H9 (cell line): Measurements from ENCODE around the gene POU4F3. TPM values are rescaled to one million over a fixed set of nuclear protein-coding genes. Genes with fewer than 3 reads are reported as not detected.
A peak's percentile ranks its signal among the peaks of the same experiment; 100 is the strongest.

Experiments
- DNase-seq: peaks from one replicate; pipeline ENCODE4 v3.0.0-alpha.2; 2017
- H2AFZ ChIP-seq: one replicate; pipeline ENCODE4 v1.6.1; 2013; ENCODE audit warnings: mild to moderate bottlenecking, low read length, control low read depth, moderate library complexity
- H2AK5ac ChIP-seq: 2 replicates; pipeline ENCODE4 v1.6.1; 2013; ENCODE audit warnings: low read length, control low read depth, mixed read lengths; ENCODE audit not compliant: insufficient read length
- H2BK120ac ChIP-seq: one replicate; pipeline ENCODE4 v1.6.1; 2013; ENCODE audit warnings: low read depth, mild to moderate bottlenecking, low read length, control low read depth, inconsistent platforms; ENCODE audit not compliant: poor library complexity, severe bottlenecking
- H2BK12ac ChIP-seq: 2 replicates; pipeline ENCODE4 v1.6.1; 2013; ENCODE audit warnings: low read length, control low read depth, mixed read lengths, low read depth; ENCODE audit not compliant: insufficient read length
- H2BK15ac ChIP-seq: 2 replicates; pipeline ENCODE4 v1.6.1; 2013; ENCODE audit warnings: low read depth, low read length, control low read depth
- H2BK20ac ChIP-seq: one replicate; pipeline ENCODE4 v1.6.1; 2013; ENCODE audit warnings: low read depth, mild to moderate bottlenecking, low read length, control low read depth, inconsistent platforms; ENCODE audit not compliant: poor library complexity, severe bottlenecking
- H2BK5ac ChIP-seq: 2 replicates; pipeline ENCODE4 v1.6.1; 2013; ENCODE audit warnings: low read length, control low read depth, mixed read lengths; ENCODE audit not compliant: insufficient read length
- H3K14ac ChIP-seq: 2 replicates; pipeline ENCODE4 v1.6.1; 2013; ENCODE audit warnings: low read length, control low read depth; ENCODE audit not compliant: insufficient read depth
- H3K18ac ChIP-seq: 2 replicates; pipeline ENCODE4 v1.6.1; 2013; ENCODE audit warnings: low read depth, mild to moderate bottlenecking, mixed read lengths, low read length, control low read depth; ENCODE audit not compliant: insufficient read length
- H3K23ac ChIP-seq: 2 replicates; pipeline ENCODE4 v1.6.1; 2013; ENCODE audit warnings: low read length, control low read depth, mixed read lengths, low read depth; ENCODE audit not compliant: insufficient read length
- H3K23me2 ChIP-seq: 2 replicates; pipeline ENCODE4 v1.6.1; 2013; ENCODE audit warnings: low read depth, mild to moderate bottlenecking, mixed read lengths, low read length, control low read depth; ENCODE audit not compliant: insufficient read length, poor library complexity, severe bottlenecking
- H3K27ac ChIP-seq: 2 replicates; pipeline ENCODE4 v1.5.1; 2013; ENCODE audit warnings: low read length, control low read depth, mixed read lengths, low read depth; ENCODE audit not compliant: insufficient read length
- H3K27me3 ChIP-seq: 2 replicates; pipeline ENCODE4 v1.6.1; 2013; ENCODE audit warnings: low read length, control low read depth, inconsistent platforms; ENCODE audit not compliant: insufficient read depth
- H3K4ac ChIP-seq: 2 replicates; pipeline ENCODE4 v1.6.1; 2013; ENCODE audit warnings: low read depth, mild to moderate bottlenecking, control low read depth, inconsistent platforms, low read length, moderate library complexity
- H3K4me1 ChIP-seq: 2 replicates; pipeline ENCODE4 v1.6.1; 2013; ENCODE audit warnings: low read length, control low read depth, inconsistent platforms; ENCODE audit not compliant: insufficient read depth
- H3K4me2 ChIP-seq: 2 replicates; pipeline ENCODE4 v1.6.1; 2013; ENCODE audit warnings: low read length, control low read depth, mixed read lengths; ENCODE audit not compliant: insufficient read length, insufficient read depth
- H3K56ac ChIP-seq: 2 replicates; pipeline ENCODE4 v1.6.1; 2013; ENCODE audit warnings: low read depth, mild to moderate bottlenecking, mixed read lengths, low read length, control low read depth; ENCODE audit not compliant: insufficient read length
- H3K79me1 ChIP-seq: 2 replicates; pipeline ENCODE4 v1.6.1; 2013; ENCODE audit warnings: low read depth, mild to moderate bottlenecking, moderate library complexity, low read length, control low read depth, inconsistent platforms; ENCODE audit not compliant: insufficient read depth, poor library complexity, severe bottlenecking
- H3K79me2 ChIP-seq: 2 replicates; pipeline ENCODE4 v1.6.1; 2013; ENCODE audit warnings: low read length, control low read depth, inconsistent platforms; ENCODE audit not compliant: insufficient read depth
- H3K9ac ChIP-seq: 2 replicates; pipeline ENCODE4 v1.6.1; 2013; ENCODE audit warnings: low read length, control low read depth, mixed read lengths; ENCODE audit not compliant: insufficient read length; ENCODE audit errors: extremely low read depth
- H3K9me3 ChIP-seq: one replicate; pipeline ENCODE4 v1.6.1; 2013; ENCODE audit warnings: low read depth, low read length, inconsistent platforms; ENCODE audit not compliant: control insufficient read depth
- H3T11ph ChIP-seq: one replicate; pipeline ENCODE4 v1.6.1; 2013; ENCODE audit warnings: mild to moderate bottlenecking, low read length, control low read depth, inconsistent platforms
- H4K20me1 ChIP-seq: one replicate; pipeline ENCODE4 v1.6.1; 2013; ENCODE audit not compliant: control insufficient read depth, insufficient read length, insufficient read depth
- H4K5ac ChIP-seq: 2 replicates; pipeline ENCODE4 v1.6.1; 2013; ENCODE audit warnings: low read depth, mild to moderate bottlenecking, mixed read lengths, low read length, control low read depth; ENCODE audit not compliant: insufficient read length
- H4K8ac ChIP-seq: replicated peaks from 2 replicates; pipeline ENCODE4 v1.6.1; 2013; ENCODE audit warnings: low read length, control low read depth, mixed read lengths, low read depth; ENCODE audit not compliant: insufficient read length
- H4K91ac ChIP-seq: 2 replicates; pipeline ENCODE4 v1.6.1; 2013; ENCODE audit warnings: low read depth, mild to moderate bottlenecking, moderate library complexity, mixed read lengths, low read length, control low read depth; ENCODE audit not compliant: insufficient read length
- H3K27ac Mint-ChIP-seq, 3 experiments: 2 replicates in 2 of 3; 3 replicates in 1 of 3; pipeline ENCODE4 v1.8.0; 2020 to 2021; ENCODE audit warnings: mixed read lengths in 3 of 3, mild to moderate bottlenecking in 1 of 3, moderate library complexity in 1 of 3
- H3K27me3 Mint-ChIP-seq: 2 replicates; pipeline ENCODE4 v1.8.0; 2021; ENCODE audit warnings: low read depth, mild to moderate bottlenecking, moderate library complexity, mixed read lengths
- H3K36me3 Mint-ChIP-seq, 3 experiments: 2 replicates in 2 of 3; 3 replicates in 1 of 3; pipeline ENCODE4 v1.8.0; 2020 to 2021; ENCODE audit warnings: low read depth in 3 of 3, mixed read lengths in 3 of 3; ENCODE audit not compliant: insufficient read depth in 1 of 3
- H3K4me1 Mint-ChIP-seq, 2 experiments: 2 replicates each; pipeline ENCODE4 v1.8.0; 2020; ENCODE audit warnings: mixed read lengths in 2 of 2
- H3K4me3 Mint-ChIP-seq, 2 experiments: 2 replicates in 1 of 2; 3 replicates in 1 of 2; pipeline ENCODE4 v1.8.0; 2020 to 2021; ENCODE audit warnings: mild to moderate bottlenecking in 2 of 2, mixed read lengths in 2 of 2, moderate library complexity in 1 of 2
- H3K9me3 Mint-ChIP-seq, 2 experiments: 2 replicates in 1 of 2; 3 replicates in 1 of 2; pipeline ENCODE4 v1.8.0; 2020; ENCODE audit warnings: mild to moderate bottlenecking in 2 of 2, mixed read lengths in 2 of 2, moderate library complexity in 1 of 2
- CTCF ChIP-seq: fragments of 200-600 bp; sonication (generic); conservative IDR thresholded peaks from 3 replicates; pipeline ENCODE4 v1.8.0; 2021; ENCODE audit warnings: antibody characterized with exemption, mild to moderate bottlenecking
- WGBS: extraction: QIAGEN DNeasy Blood & Tissue Kit; methylation state at CpG from one replicate; pipeline ENCODE4 v1.1.7; 2013; ENCODE audit warnings: missing lambda C conversion rate, low lambda C conversion rate, mixed read lengths; ENCODE audit not compliant: insufficient read length; ENCODE audit errors: extremely low coverage; 5-methylcytosine and 5-hydroxymethylcytosine counted together
- total RNA-seq: library from RNA; stranded (reverse); gene quantifications from 2 replicates; pipeline ENCODE4 v1.2.1, GENCODE V29; 2021

The POU4F3 gene
- total RNA-seq, 1 experiment from 2014 or later, result not detected

- Mint-ChIP-seq H3K4me3 (no peak overlapping the region), H3K9me3 (no peaks in the 10 kb centered on the region), H3K36me3 (peaks cover 0 to 5% (median 4%) of the 10 kb centered on the region in 3 experiments; a peak in 2 of 7 replicates), H3K27me3 (no peaks in the 10 kb centered on the region), H3K27ac (no peak overlapping the region), H3K4me1 (no peaks in the 10 kb centered on the region)
- Histone ChIP-seq H3K4me2 (no peak overlapping the region), H3T11ph (no peak overlapping the region), H3K27ac (no peak overlapping the region), H3K14ac (no peak overlapping the region), H4K91ac (no peak overlapping the region), H4K5ac (no peak overlapping the region), H3K79me2 (no peaks in the 10 kb centered on the region), H3K9me3 (no peaks in the 10 kb centered on the region), H3K23me2 (no peaks in the 10 kb centered on the region), H3K23ac (no peak overlapping the region), H3K56ac (no peak overlapping the region), H2BK120ac (no peak overlapping the region), H4K8ac (no peak overlapping the region), H3K79me1 (no peaks in the 10 kb centered on the region), H2BK5ac (no peak overlapping the region), H2BK12ac (no peak overlapping the region), H3K4ac (no peak overlapping the region), H4K20me1 (no peaks in the 10 kb centered on the region), H3K9ac (no peak overlapping the region), H2AFZ (no peak overlapping the region), H3K4me1 (no peaks in the 10 kb centered on the region), H3K27me3 (no peaks in the 10 kb centered on the region), H2BK20ac (no peak overlapping the region), H2BK15ac (no peak overlapping the region), H3K18ac (no peak overlapping the region), H2AK5ac (no peak overlapping the region)
- DNase-seq, result no peak
- no CpG with 5 or more reads among the region's 5 CpGs for whole genome bisulfite sequencing
- TF ChIP-seq CTCF, result peak; percentile 78
Observed at GRCh38 chr5:146291421-146292074, 47.1 kb upstream of the POU4F3 start.
